SK-N-MC (cell line): ENCODE results near the gene NCEH1.

Experiments used
- DNase-seq: peaks from one replicate; pipeline ENCODE4 v3.0.0-alpha.2; 2011; ENCODE audit warnings: low read depth, low spot score
- H3K27ac ChIP-seq: fragments of 200-600 bp; sonication (generic); 2 replicates; pipeline ENCODE4 v1.5.1; 2016; ENCODE audit warnings: mixed run types
- H3K36me3 ChIP-seq: fragments of 200-600 bp; sonication (generic); 2 replicates; pipeline ENCODE4 v1.6.1; 2017; ENCODE audit warnings: antibody characterized with exemption, low read length, mixed read lengths; ENCODE audit not compliant: insufficient read depth
- H3K4me3 ChIP-seq: fragments of 200-600 bp; sonication (generic); 2 replicates; pipeline ENCODE4 v1.5.1; 2016
- H3K9ac ChIP-seq: fragments of 200-600 bp; sonication (generic); 2 replicates; pipeline ENCODE4 v1.8.0; 2017; ENCODE audit warnings: mixed run types, mixed read lengths; ENCODE audit not compliant: insufficient read length
- H3K9me3 ChIP-seq: fragments of 200-600 bp; sonication (generic); 2 replicates; pipeline ENCODE4 v1.6.1; 2017; ENCODE audit warnings: low read depth, mild to moderate bottlenecking, antibody characterized with exemption, low read length, moderate library complexity, mixed read lengths
- EZH2 ChIP-seq: fragments of 200-600 bp; sonication (generic); IDR thresholded peaks from one replicate; pipeline ENCODE4 v1.6.1; 2017; ENCODE audit warnings: antibody characterized with exemption
- FOXP2 ChIP-seq: optimal IDR thresholded peaks from 2 replicates; pipeline ENCODE3; 2011; ENCODE audit warnings: mild to moderate bottlenecking, moderate library complexity; ENCODE audit not compliant: insufficient read depth; ENCODE audit errors: extremely low read length, control extremely low read depth
- POLR2AphosphoS5 ChIP-seq: IDR thresholded peaks from 2 replicates; pipeline ENCODE4 v1.6.1; 2012; ENCODE audit warnings: mild to moderate bottlenecking, low read depth, low read length, borderline replicate concordance

The NCEH1 gene

GRCh38 chr3:172592898-172593669, 117.8 kb downstream of the NCEH1 start:
- Histone ChIP-seq H3K4me3 (no peak overlapping the region), H3K9me3 (no peaks in the 10 kb centered on the region), H3K9ac (no peak overlapping the region), H3K27ac (no peak overlapping the region), H3K36me3 (no peaks in the 10 kb centered on the region)
- no peak for DNase-seq
- TF ChIP-seq FOXP2, result no peak
- TF ChIP-seq POLR2AphosphoS5, result no peak
- no peak for TF ChIP-seq EZH2

GRCh38 chr3:172591876-172592771, 118.7 kb downstream of the NCEH1 start:
- Histone ChIP-seq H3K27ac (no peak overlapping the region), H3K9me3 (no peaks in the 10 kb centered on the region), H3K4me3 (no peak overlapping the region), H3K36me3 (no peaks in the 10 kb centered on the region), H3K9ac (no peak overlapping the region)
- TF ChIP-seq EZH2 (no peak), POLR2AphosphoS5 (no peak), FOXP2 (no peak)
- DNase-seq, result no peak

GRCh38 chr3:172591125-172591605, 119.7 kb downstream of the NCEH1 start:
- DNase-seq, result no peak
- Histone ChIP-seq H3K4me3 (no peak overlapping the region), H3K27ac (no peak overlapping the region), H3K9me3 (no peaks in the 10 kb centered on the region), H3K36me3 (no peaks in the 10 kb centered on the region), H3K9ac (no peak overlapping the region)
- no peak for TF ChIP-seq POLR2AphosphoS5

GRCh38 chr3:172586436-172586835, 124.4 kb downstream of the NCEH1 start:
- Histone ChIP-seq H3K4me3 (no peak overlapping the region), H3K9me3 (no peaks in the 10 kb centered on the region), H3K27ac (no peak overlapping the region), H3K9ac (no peak overlapping the region), H3K36me3 (no peaks in the 10 kb centered on the region)
- DNase-seq, result no peak
- TF ChIP-seq EZH2 (no peak), POLR2AphosphoS5 (no peak), FOXP2 (no peak)

GRCh38 chr3:172585954-172586353, 124.9 kb downstream of the NCEH1 start:
- no peak for DNase-seq
- H3K27ac ChIP-seq, result no peak overlapping the region
- H3K9ac ChIP-seq, result no peak overlapping the region

GRCh38 chr3:172582712-172583111, 128.2 kb downstream of the NCEH1 start:
- H3K27ac ChIP-seq, result no peak overlapping the region
- TF ChIP-seq EZH2 (no peak), FOXP2 (no peak), POLR2AphosphoS5 (no peak)

More at GRCh38 chr3:172585954-172586353, 124.9 kb downstream of the NCEH1 start:
- TF ChIP-seq EZH2 (no peak), POLR2AphosphoS5 (no peak)
- Histone ChIP-seq H3K36me3 (no peaks in the 10 kb centered on the region), H3K4me3 (no peak overlapping the region), H3K9me3 (no peaks in the 10 kb centered on the region)

GRCh38 chr3:172581757-172582166, 129.1 kb downstream of the NCEH1 start:
- Histone ChIP-seq H3K9me3 (no peaks in the 10 kb centered on the region), H3K4me3 (no peak overlapping the region), H3K27ac (no peak overlapping the region), H3K9ac (no peak overlapping the region), H3K36me3 (no peaks in the 10 kb centered on the region)
- no peak for TF ChIP-seq POLR2AphosphoS5
- TF ChIP-seq EZH2, result no peak
- TF ChIP-seq FOXP2, result no peak
- no peak for DNase-seq

More at GRCh38 chr3:172582712-172583111, 128.2 kb downstream of the NCEH1 start:
- H3K9ac ChIP-seq, result no peak overlapping the region
- no peak overlapping the region for H3K4me3 ChIP-seq
- H3K36me3 ChIP-seq, result no peaks in the 10 kb centered on the region
- no peak for DNase-seq
- H3K9me3 ChIP-seq, result no peaks in the 10 kb centered on the region

- Histone ChIP-seq H3K9ac (no peak overlapping the region), H3K27ac (no peak overlapping the region), H3K36me3 (no peaks in the 10 kb centered on the region), H3K4me3 (no peak overlapping the region), H3K9me3 (no peaks in the 10 kb centered on the region)
- no peak for DNase-seq
- TF ChIP-seq EZH2, result no peak
- TF ChIP-seq FOXP2, result no peak
- no peak for TF ChIP-seq POLR2AphosphoS5
Measured at GRCh38 chr3:172580680-172581401, 130.0 kb downstream of the NCEH1 start.
